Activated naive CD8-positive, alpha-beta T cell treated with anti-CD3 and anti-CD28 coated beads, Interleukin-2, amount 50 U/mL, for 16 hours (primary cell): ENCODE results near the gene MICAL1.

Experiments used
- DNase-seq: peaks from one replicate; pipeline ENCODE4 v3.0.0-alpha.2; 2020; ENCODE audit warnings: low read depth, low spot score

MICAL1 gene

GRCh38 chr6:109455437-109456110, at the start of gene MICAL1:
TSS of gene MICAL1 (minus strand) at chr6:109455772. CDS start at chr6:109454196, 1,576 bp downstream.
- no peak for DNase-seq

- DNase-seq = no peak
Measured at GRCh38 chr6:109503327-109504224, 48.0 kb upstream of the MICAL1 start.

GRCh38 chr6:109498936-109499335, 43.4 kb upstream of the MICAL1 start:
- DNase-seq = no peak

- DNase-seq = no peak
Measured at GRCh38 chr6:109498052-109498451, 42.5 kb upstream of the MICAL1 start.

- DNase-seq = no peak
Measured at GRCh38 chr6:109496036-109496772, 40.6 kb upstream of the MICAL1 start.

- DNase-seq = no peak
Measured at GRCh38 chr6:109493865-109494264, 38.3 kb upstream of the MICAL1 start.

- DNase-seq = no peak
Measured at GRCh38 chr6:109491207-109491938, 35.8 kb upstream of the MICAL1 start.

GRCh38 chr6:109490713-109491112, 35.1 kb upstream of the MICAL1 start:
- DNase-seq = no peak

- DNase-seq = no peak
Measured at GRCh38 chr6:109488001-109488400, 32.4 kb upstream of the MICAL1 start.

GRCh38 chr6:109486068-109486467, 30.5 kb upstream of the MICAL1 start:
- no peak for DNase-seq

GRCh38 chr6:109485266-109485935, 29.8 kb upstream of the MICAL1 start:
- no peak for DNase-seq

GRCh38 chr6:109484122-109484521, 28.6 kb upstream of the MICAL1 start:
- DNase-seq = no peak

GRCh38 chr6:109483735-109484057, 28.1 kb upstream of the MICAL1 start:
- no peak for DNase-seq

- DNase-seq = peak; percentile 79
Measured at GRCh38 chr6:109482905-109483734, 27.5 kb upstream of the MICAL1 start, which contains the start of gene ZBTB24. TSS of gene ZBTB24 (minus strand) at chr6:109483219. CDS start at chr6:109482026, 1,193 bp downstream.

- no peak for DNase-seq
Measured at GRCh38 chr6:109480993-109481480, 25.5 kb upstream of the MICAL1 start.

GRCh38 chr6:109478841-109479624, 23.5 kb upstream of the MICAL1 start:
- DNase-seq = no peak

- DNase-seq = no peak
Measured at GRCh38 chr6:109478222-109478805, 22.7 kb upstream of the MICAL1 start.

- no peak for DNase-seq
Measured at GRCh38 chr6:109477725-109478124, 22.2 kb upstream of the MICAL1 start.

- DNase-seq = no peak
Measured at GRCh38 chr6:109477184-109477583, 21.6 kb upstream of the MICAL1 start.
